Caco-2 (cell line): ENCODE measurements around the gene LCNL1. TPM values are rescaled to one million over a fixed set of nuclear protein-coding genes. Genes with fewer than 3 reads are reported as not detected.

Source experiments
- BruUV-seq: library from RNA; stranded (reverse); fragments of 400-500 nt; replicated peaks from 2 replicates; lab custom pipeline; 2021; lab: Mats Ljungman, UMichigan
- CTCF ChIA-PET: fragments of 300-600 bp; sonication (Branson Sonifier 250); formaldehyde crosslinking; loops from one replicate; lab custom pipeline; 2022; ENCODE audit warnings: antibody characterized with exemption; lab: Charles Lee
- POLR2A ChIA-PET: fragments of 300-600 bp; sonication (Branson Sonifier 250); formaldehyde crosslinking; loops from one replicate; lab custom pipeline; 2022; ENCODE audit warnings: antibody characterized with exemption; lab: Charles Lee
- DNase-seq, 2 experiments: peaks; one replicate each; pipeline versions ENCODE4 v3.0.0 to v3.0.0-alpha.2; 2020 to 2022
- H3K27me3 ChIP-seq: replicated peaks from 2 replicates; pipeline ENCODE4 v1.6.0; 2011; ENCODE audit warnings: low read length; ENCODE audit not compliant: control insufficient read depth, insufficient read depth
- H3K36me3 ChIP-seq: 2 replicates; pipeline ENCODE4 v1.5.1; 2011; ENCODE audit warnings: low read length; ENCODE audit not compliant: control insufficient read depth, insufficient read depth
- H3K4me1 ChIP-seq: fragments of 250-450 bp; sonication (Bioruptor Pico); 2 replicates; pipeline ENCODE4 v1.5.1; 2020; ENCODE audit warnings: mild to moderate bottlenecking
- H3K4me3 ChIP-seq: 2 replicates; pipeline ENCODE4 v1.5.1; 2011; ENCODE audit warnings: low read depth, mild to moderate bottlenecking, control low read depth, low read length
- H3K9me3 ChIP-seq: fragments of 250-450 bp; sonication (Bioruptor Pico); 2 replicates; pipeline ENCODE4 v1.5.1; 2020; ENCODE audit warnings: mild to moderate bottlenecking, moderate library complexity
- H3K27ac Mint-ChIP-seq: one replicate; pipeline ENCODE4 v1.8.0; 2022; ENCODE audit warnings: mixed read lengths; ENCODE audit not compliant: unreplicated experiment
- H3K27me3 Mint-ChIP-seq: one replicate; pipeline ENCODE4 v1.8.0; 2022; ENCODE audit warnings: mixed read lengths; ENCODE audit not compliant: insufficient read depth, unreplicated experiment
- H3K36me3 Mint-ChIP-seq: one replicate; pipeline ENCODE4 v1.8.0; 2022; ENCODE audit warnings: mild to moderate bottlenecking, mixed read lengths; ENCODE audit not compliant: insufficient read depth, unreplicated experiment
- H3K4me1 Mint-ChIP-seq: one replicate; pipeline ENCODE4 v1.8.0; 2022; ENCODE audit warnings: low read depth, mixed read lengths; ENCODE audit not compliant: unreplicated experiment
- H3K4me3 Mint-ChIP-seq: one replicate; pipeline ENCODE4 v1.8.0; 2022; ENCODE audit warnings: mild to moderate bottlenecking, moderate library complexity, mixed read lengths; ENCODE audit not compliant: unreplicated experiment
- H3K9me3 Mint-ChIP-seq: one replicate; pipeline ENCODE4 v1.8.0; 2022; ENCODE audit warnings: mixed read lengths; ENCODE audit not compliant: unreplicated experiment
- intact Hi-C: fragments of 100-400 bp; cut with micrococcal nuclease; formaldehyde crosslinking; loops from one replicate; pipeline ENCODE4 v1.10.0; 2022; ENCODE audit not compliant: unreplicated experiment
- total RNA-seq: library from RNA; stranded (reverse); gene quantifications from 2 replicates; pipeline ENCODE4 v1.2.3, GENCODE V29; 2022
- TF ChIP-seq, protein P1 (sequence below), 2 experiments: fragments of 200-600 bp in 1 of 2; IDR thresholded peaks; 1 replicate in 1 of 2; 2 replicates in 1 of 2; pipeline versions ENCODE4 v1.5.1 to v1.8.0; 2011 to 2022; ENCODE audit warnings: antibody characterized with exemption in 1 of 2, control low read depth in 1 of 2, inconsistent platforms in 1 of 2, low read depth in 1 of 2, low read length in 1 of 2, mild to moderate bottlenecking in 1 of 2, moderate library complexity in 1 of 2; ENCODE audit not compliant: insufficient read depth in 1 of 2, severe bottlenecking in 1 of 2, unreplicated experiment in 1 of 2

The LCNL1 gene
- total RNA-seq, 1 experiment from 2014 or later = not detected

- Mint-ChIP-seq H3K36me3 (peaks cover 18% of the 10 kb centered on the region), H3K4me1 (peaks cover 4% of the 10 kb centered on the region), H3K27ac (no peak overlapping the region), H3K9me3 (no peaks in the 10 kb centered on the region), H3K4me3 (no peak overlapping the region), H3K27me3 (no peaks in the 10 kb centered on the region)
- no TSS peak for BruUV-seq
- H3K27me3 ChIP-seq = no peaks in the 10 kb centered on the region
- DNase-seq = no peak
- H3K9me3 ChIP-seq = no peaks in the 10 kb centered on the region
- TF ChIP-seq, protein P1, sequence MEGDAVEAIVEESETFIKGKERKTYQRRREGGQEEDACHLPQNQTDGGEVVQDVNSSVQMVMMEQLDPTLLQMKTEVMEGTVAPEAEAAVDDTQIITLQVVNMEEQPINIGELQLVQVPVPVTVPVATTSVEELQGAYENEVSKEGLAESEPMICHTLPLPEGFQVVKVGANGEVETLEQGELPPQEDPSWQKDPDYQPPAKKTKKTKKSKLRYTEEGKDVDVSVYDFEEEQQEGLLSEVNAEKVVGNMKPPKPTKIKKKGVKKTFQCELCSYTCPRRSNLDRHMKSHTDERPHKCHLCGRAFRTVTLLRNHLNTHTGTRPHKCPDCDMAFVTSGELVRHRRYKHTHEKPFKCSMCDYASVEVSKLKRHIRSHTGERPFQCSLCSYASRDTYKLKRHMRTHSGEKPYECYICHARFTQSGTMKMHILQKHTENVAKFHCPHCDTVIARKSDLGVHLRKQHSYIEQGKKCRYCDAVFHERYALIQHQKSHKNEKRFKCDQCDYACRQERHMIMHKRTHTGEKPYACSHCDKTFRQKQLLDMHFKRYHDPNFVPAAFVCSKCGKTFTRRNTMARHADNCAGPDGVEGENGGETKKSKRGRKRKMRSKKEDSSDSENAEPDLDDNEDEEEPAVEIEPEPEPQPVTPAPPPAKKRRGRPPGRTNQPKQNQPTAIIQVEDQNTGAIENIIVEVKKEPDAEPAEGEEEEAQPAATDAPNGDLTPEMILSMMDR (IDR thresholded peaks at IDR 0.05; ENCODE audit: insufficient read depth in 1 of 2, low read depth in 1 of 2, low read length in 1 of 2, severe bottlenecking in 1 of 2, unreplicated experiment in 1 of 2) = no peak
- peaks cover 1% of the 10 kb centered on the region for H3K36me3 ChIP-seq
- ChIA-PET POLR2A (no interaction called here), CTCF (interaction anchor here (0.6 to 1.2 kb wide), 3 partner anchors 10 to 1086 kb away, joined by 4 to 5 read pairs (median 5); no protein-coding TSS in a partner anchor)
- intact Hi-C loops = no loop called here
- H3K4me3 ChIP-seq = no peak overlapping the region
- peaks cover 6% of the 10 kb centered on the region for H3K4me1 ChIP-seq
Observed at GRCh38 chr9:137019891-137020683, 37.3 kb downstream of the LCNL1 start.

GRCh38 chr9:137020771-137021567 lies 38.2 kb downstream of the LCNL1 start:
- Mint-ChIP-seq H3K4me1 (peaks cover 4% of the 10 kb centered on the region), H3K4me3 (no peak overlapping the region), H3K36me3 (peaks cover 18% of the 10 kb centered on the region), H3K9me3 (no peaks in the 10 kb centered on the region), H3K27me3 (no peaks in the 10 kb centered on the region), H3K27ac (no peak overlapping the region)
- ChIA-PET POLR2A (no interaction called here), CTCF (interaction anchor here (2.0 kb wide), 1 partner anchor 14 kb away, joined by 7 read pairs; no protein-coding TSS in a partner anchor)
- H3K36me3 ChIP-seq = peaks cover 1% of the 10 kb centered on the region
- BruUV-seq = no TSS peak
- H3K27me3 ChIP-seq = no peaks in the 10 kb centered on the region
- no peaks in the 10 kb centered on the region for H3K9me3 ChIP-seq
- TF ChIP-seq, protein P1 (IDR thresholded peaks at IDR 0.05; ENCODE audit: insufficient read depth in 1 of 2, low read depth in 1 of 2, low read length in 1 of 2, severe bottlenecking in 1 of 2, unreplicated experiment in 1 of 2) = no peak
- peaks cover 6% of the 10 kb centered on the region for H3K4me1 ChIP-seq
- intact Hi-C loops = no loop called here
- no peak for DNase-seq
- H3K4me3 ChIP-seq = no peak overlapping the region

DNA sequence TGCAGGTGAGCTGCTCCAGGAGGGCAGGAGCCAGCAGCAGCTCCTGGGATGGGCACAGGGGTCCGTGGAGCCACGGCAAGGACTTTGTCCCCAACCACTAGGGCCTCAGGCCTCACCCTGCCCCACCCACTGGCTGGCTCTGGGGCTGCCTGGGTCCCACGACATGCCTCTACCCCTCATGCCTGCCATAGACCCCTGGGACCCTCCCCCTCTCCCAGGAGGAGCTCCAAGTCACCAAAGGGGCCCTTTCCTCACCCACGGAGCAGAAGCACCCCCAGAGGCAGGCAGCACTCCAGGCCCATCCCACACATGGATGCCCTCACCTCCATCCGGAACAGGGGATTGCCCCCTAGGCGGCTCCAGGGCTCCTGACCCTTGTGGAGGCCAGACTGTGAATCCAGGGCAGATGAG lies 38.8 kb downstream of the LCNL1 start:
- Mint-ChIP-seq H3K4me3 (no peak overlapping the region), H3K4me1 (peaks cover 4% of the 10 kb centered on the region), H3K27ac (peak overlapping the region; percentile 39), H3K9me3 (no peaks in the 10 kb centered on the region), H3K27me3 (no peaks in the 10 kb centered on the region), H3K36me3 (peaks cover 18% of the 10 kb centered on the region)
- POLR2A ChIA-PET = no interaction called here
- H3K27me3 ChIP-seq = no peaks in the 10 kb centered on the region
- intact Hi-C loops = no loop called here
- H3K4me3 ChIP-seq = no peak overlapping the region
- H3K36me3 ChIP-seq = peaks cover 1% of the 10 kb centered on the region
- DNase-seq = no peak
- no peaks in the 10 kb centered on the region for H3K9me3 ChIP-seq
- CTCF ChIA-PET = interaction anchor here (0.8 to 2.0 kb wide), 3 partner anchors 10 to 46 kb away, joined by 3 to 7 read pairs (median 4); partner anchors contain the start of gene FUT7
- TF ChIP-seq, protein P1 (IDR thresholded peaks at IDR 0.05; ENCODE audit: insufficient read depth in 1 of 2, low read depth in 1 of 2, low read length in 1 of 2, severe bottlenecking in 1 of 2, unreplicated experiment in 1 of 2) = no peak
- no TSS peak for BruUV-seq
- H3K4me1 ChIP-seq = peaks cover 6% of the 10 kb centered on the region
